ENCODE measurements around the gene ECM2. TPM values are rescaled to one million over a fixed set of nuclear protein-coding genes. Genes with fewer than 3 reads are reported as not detected.

Gene ECM2
- total RNA-seq, 1 donor from 2014 or later = 0.26 TPM

GRCh38 chr9:92530893-92531292 is 4.9 kb downstream of the ECM2 start:
- no peak for FAIRE-seq
- no peak for TF ChIP-seq CTCF (IDR thresholded peaks at IDR 0.05; ENCODE audit: insufficient read depth, low read length, severe bottlenecking)
- H3K4me3 ChIP-seq (ENCODE audit: low read depth, low read length) = no peak overlapping the region

GRCh38 chr9:92529124-92529523 is 6.7 kb downstream of the ECM2 start:
- no peak for TF ChIP-seq CTCF (IDR thresholded peaks at IDR 0.05; ENCODE audit: insufficient read depth, low read length, severe bottlenecking)
- no peak for DNase-seq (ENCODE audit: low read depth)
- FAIRE-seq = no peak

More at GRCh38 chr9:92530893-92531292, 4.9 kb downstream of the ECM2 start:
- DNase-seq (ENCODE audit: low read depth) = no peak
- Histone ChIP-seq H3K27me3 (ENCODE audit: control insufficient read depth, insufficient read depth, low read length) (no peaks in the 10 kb centered on the region), H3K36me3 (ENCODE audit: control insufficient read depth, insufficient read depth, low read length) (no peaks in the 10 kb centered on the region)

GRCh38 chr9:92528522-92528849 is 7.3 kb downstream of the ECM2 start:
- Histone ChIP-seq H3K36me3 (ENCODE audit: control insufficient read depth, insufficient read depth, low read length) (no peaks in the 10 kb centered on the region), H3K27me3 (ENCODE audit: control insufficient read depth, insufficient read depth, low read length) (no peaks in the 10 kb centered on the region), H3K4me3 (ENCODE audit: low read depth, low read length) (no peak overlapping the region)
- DNase-seq (ENCODE audit: low read depth) (no peak), FAIRE-seq (no peak)
- no peak for TF ChIP-seq CTCF (IDR thresholded peaks at IDR 0.05; ENCODE audit: insufficient read depth, low read length, severe bottlenecking)

More at GRCh38 chr9:92529124-92529523, 6.7 kb downstream of the ECM2 start:
- Histone ChIP-seq H3K4me3 (ENCODE audit: low read depth, low read length) (no peak overlapping the region), H3K36me3 (ENCODE audit: control insufficient read depth, insufficient read depth, low read length) (no peaks in the 10 kb centered on the region), H3K27me3 (ENCODE audit: control insufficient read depth, insufficient read depth, low read length) (no peaks in the 10 kb centered on the region)

GRCh38 chr9:92527832-92528521 is 7.8 kb downstream of the ECM2 start:
- Histone ChIP-seq H3K36me3 (ENCODE audit: control insufficient read depth, insufficient read depth, low read length) (no peaks in the 10 kb centered on the region), H3K4me3 (ENCODE audit: low read depth, low read length) (no peak overlapping the region), H3K27me3 (ENCODE audit: control insufficient read depth, insufficient read depth, low read length) (no peaks in the 10 kb centered on the region)
- peak; percentile 70 for FAIRE-seq
- TF ChIP-seq CTCF (IDR thresholded peaks at IDR 0.05; ENCODE audit: insufficient read depth, low read length, severe bottlenecking) = no peak
- no peak for DNase-seq (ENCODE audit: low read depth)

- Histone ChIP-seq H3K27me3 (ENCODE audit: control insufficient read depth, insufficient read depth, low read length) (no peaks in the 10 kb centered on the region), H3K36me3 (ENCODE audit: control insufficient read depth, insufficient read depth, low read length) (no peaks in the 10 kb centered on the region), H3K4me3 (ENCODE audit: low read depth, low read length) (no peak overlapping the region)
- no peak for TF ChIP-seq CTCF (IDR thresholded peaks at IDR 0.05; ENCODE audit: insufficient read depth, low read length, severe bottlenecking)
- FAIRE-seq = peak; percentile 43
- no peak for DNase-seq (ENCODE audit: low read depth)
Measured at GRCh38 chr9:92527291-92527828, 8.4 kb downstream of the ECM2 start.

GRCh38 chr9:92525306-92525705 is 10.5 kb downstream of the ECM2 start:
- FAIRE-seq (no peak), DNase-seq (ENCODE audit: low read depth) (no peak)
- no peak for TF ChIP-seq CTCF (IDR thresholded peaks at IDR 0.05; ENCODE audit: insufficient read depth, low read length, severe bottlenecking)
- Histone ChIP-seq H3K27me3 (ENCODE audit: control insufficient read depth, insufficient read depth, low read length) (no peaks in the 10 kb centered on the region), H3K4me3 (ENCODE audit: low read depth, low read length) (no peak overlapping the region), H3K36me3 (ENCODE audit: control insufficient read depth, insufficient read depth, low read length) (no peaks in the 10 kb centered on the region)

Measured in bronchial epithelial cell (primary cell).